ENCODE data around the gene BCAS3. TPM values are rescaled to one million over a fixed set of nuclear protein-coding genes. Genes with fewer than 3 reads are reported as not detected.
A peak's percentile ranks its signal among the peaks of the same experiment; 100 is the strongest.

BCAS3 gene
- total RNA-seq, 2 donors from 2014 or later: 28.0 to 37.7 TPM

DNA sequence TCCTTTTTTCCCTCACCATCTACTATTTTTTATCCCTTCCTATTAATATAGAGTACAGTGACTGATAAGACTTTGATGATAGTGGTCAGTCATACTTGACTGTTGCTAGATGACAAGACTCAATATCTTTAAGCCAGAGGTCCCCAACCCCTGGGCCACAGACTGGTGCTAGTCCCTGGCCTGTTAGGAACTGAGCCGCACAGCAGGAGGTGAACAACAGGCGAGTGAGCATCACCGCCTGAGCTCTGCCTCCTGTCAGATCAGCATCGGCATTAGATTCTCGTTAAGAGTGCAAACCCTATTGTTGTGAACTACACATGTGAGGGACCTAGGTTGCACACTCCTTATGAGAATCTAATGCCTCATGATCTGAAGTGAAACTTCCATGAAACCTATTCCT lies 341.3 kb downstream of the BCAS3 start:
- Mint-ChIP-seq H3K27ac (no peak overlapping the region), H3K4me1 (peaks cover 16% of the 10 kb centered on the region), H3K27me3 (ENCODE audit: insufficient read depth) (peaks cover 71% of the 10 kb centered on the region), H3K9me3 (no peaks in the 10 kb centered on the region), H3K36me3 (ENCODE audit: low read depth) (peaks cover 3% of the 10 kb centered on the region), H3K4me3 (no peak overlapping the region)
- peak; percentile 68 for DNase-seq
- 86% methylated on average over 4 to 5 of the region's 5 CpGs for WGBS, 2 experiments (ENCODE audit: insufficient coverage in 1 of 2, insufficient read length in 1 of 2)
- Histone ChIP-seq H3K36me3 (ENCODE audit: control insufficient read depth, insufficient read depth, low read length) (no peaks in the 10 kb centered on the region), H3K4me1 (ENCODE audit: control insufficient read depth, insufficient read depth, low read length) (no peaks in the 10 kb centered on the region), H3K27ac (ENCODE audit: low read depth, low read length) (no peak overlapping the region), H3K9ac (ENCODE audit: extremely low read depth, low read length, poor library complexity, severe bottlenecking) (no peak overlapping the region), H3K27me3 (ENCODE audit: control insufficient read depth, insufficient read depth, low read length, poor library complexity, severe bottlenecking) (peaks cover 63% of the 10 kb centered on the region), H3K4me3 (ENCODE audit: low read length) (no peak overlapping the region), H3K9me3 (ENCODE audit: control insufficient read depth, low read length) (no peaks in the 10 kb centered on the region)
- TF ChIP-seq, protein P1, sequence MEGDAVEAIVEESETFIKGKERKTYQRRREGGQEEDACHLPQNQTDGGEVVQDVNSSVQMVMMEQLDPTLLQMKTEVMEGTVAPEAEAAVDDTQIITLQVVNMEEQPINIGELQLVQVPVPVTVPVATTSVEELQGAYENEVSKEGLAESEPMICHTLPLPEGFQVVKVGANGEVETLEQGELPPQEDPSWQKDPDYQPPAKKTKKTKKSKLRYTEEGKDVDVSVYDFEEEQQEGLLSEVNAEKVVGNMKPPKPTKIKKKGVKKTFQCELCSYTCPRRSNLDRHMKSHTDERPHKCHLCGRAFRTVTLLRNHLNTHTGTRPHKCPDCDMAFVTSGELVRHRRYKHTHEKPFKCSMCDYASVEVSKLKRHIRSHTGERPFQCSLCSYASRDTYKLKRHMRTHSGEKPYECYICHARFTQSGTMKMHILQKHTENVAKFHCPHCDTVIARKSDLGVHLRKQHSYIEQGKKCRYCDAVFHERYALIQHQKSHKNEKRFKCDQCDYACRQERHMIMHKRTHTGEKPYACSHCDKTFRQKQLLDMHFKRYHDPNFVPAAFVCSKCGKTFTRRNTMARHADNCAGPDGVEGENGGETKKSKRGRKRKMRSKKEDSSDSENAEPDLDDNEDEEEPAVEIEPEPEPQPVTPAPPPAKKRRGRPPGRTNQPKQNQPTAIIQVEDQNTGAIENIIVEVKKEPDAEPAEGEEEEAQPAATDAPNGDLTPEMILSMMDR (conservative IDR thresholded peaks at IDR 0.05): no peak

DNA sequence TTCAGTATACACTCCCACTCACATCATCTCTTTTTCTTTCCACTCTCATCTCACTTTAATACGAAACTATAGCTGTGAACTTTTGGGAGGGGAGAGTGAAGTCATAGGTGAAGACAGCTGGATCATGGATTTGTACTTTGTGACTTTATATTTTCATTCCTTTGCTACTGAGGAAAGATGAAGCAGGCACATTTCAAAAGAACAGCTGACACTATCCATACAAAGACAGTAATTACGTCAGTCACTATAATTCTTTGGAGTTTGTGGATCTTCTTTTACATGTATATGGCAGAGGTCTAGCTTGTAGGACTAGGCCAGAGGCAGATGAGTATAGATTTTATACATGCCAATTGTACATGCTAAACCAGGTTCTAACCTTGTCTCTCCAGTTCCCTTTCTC lies 346.3 kb downstream of the BCAS3 start:
- no peaks in the 10 kb centered on the region for H3K36me3 Mint-ChIP-seq (ENCODE audit: low read depth)
- Histone ChIP-seq H3K4me1 (ENCODE audit: control insufficient read depth, insufficient read depth, low read length) (no peaks in the 10 kb centered on the region), H3K27me3 (ENCODE audit: control insufficient read depth, insufficient read depth, low read length, poor library complexity, severe bottlenecking) (peaks cover 20% of the 10 kb centered on the region), H3K27ac (ENCODE audit: low read depth, low read length) (no peak overlapping the region), H3K9me3 (ENCODE audit: control insufficient read depth, low read length) (no peaks in the 10 kb centered on the region), H3K9ac (ENCODE audit: extremely low read depth, low read length, poor library complexity, severe bottlenecking) (no peak overlapping the region), H3K4me3 (ENCODE audit: low read length) (no peak overlapping the region), H3K36me3 (ENCODE audit: control insufficient read depth, insufficient read depth, low read length) (no peaks in the 10 kb centered on the region)
- peaks cover 24% of the 10 kb centered on the region for H3K27me3 Mint-ChIP-seq (ENCODE audit: insufficient read depth)
- peaks cover 8% of the 10 kb centered on the region for H3K4me1 Mint-ChIP-seq
- TF ChIP-seq, protein P1 (conservative IDR thresholded peaks at IDR 0.05): no peak
- H3K27ac Mint-ChIP-seq: no peak overlapping the region
- 100% methylated on average over 1 of the region's 2 CpGs; no CpG with 5 or more reads in 1 of the 2 experiments for WGBS, 2 experiments (ENCODE audit: insufficient coverage in 1 of 2, insufficient read length in 1 of 2)
- DNase-seq: no peak
- H3K4me3 Mint-ChIP-seq: no peak overlapping the region
- H3K9me3 Mint-ChIP-seq: no peaks in the 10 kb centered on the region

DNA sequence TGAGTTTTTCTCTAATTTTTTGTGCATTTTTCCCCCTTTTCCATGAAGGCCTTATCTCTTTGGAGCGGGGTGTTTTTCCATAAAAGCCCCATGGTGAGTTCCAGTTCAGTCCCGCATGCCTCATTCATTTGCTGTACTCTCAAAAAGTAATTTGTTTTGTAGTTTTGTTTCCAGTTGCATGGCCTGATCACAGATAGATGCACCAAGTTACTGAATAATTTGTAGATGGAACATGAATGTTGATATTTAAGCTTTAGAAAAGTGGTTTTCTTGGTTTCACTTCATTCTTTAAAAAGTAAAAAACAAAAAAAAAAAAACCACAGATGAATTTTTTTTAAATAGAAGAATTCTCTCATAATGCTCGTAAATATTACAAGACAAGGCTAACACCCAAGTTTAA lies 349.2 kb downstream of the BCAS3 start:
- H3K4me3 Mint-ChIP-seq: no peak overlapping the region
- Histone ChIP-seq H3K9ac (ENCODE audit: extremely low read depth, low read length, poor library complexity, severe bottlenecking) (no peak overlapping the region), H3K27me3 (ENCODE audit: control insufficient read depth, insufficient read depth, low read length, poor library complexity, severe bottlenecking) (peaks cover 11% of the 10 kb centered on the region), H3K9me3 (ENCODE audit: control insufficient read depth, low read length) (no peaks in the 10 kb centered on the region), H3K4me1 (ENCODE audit: control insufficient read depth, insufficient read depth, low read length) (no peaks in the 10 kb centered on the region), H3K4me3 (ENCODE audit: low read length) (no peak overlapping the region), H3K36me3 (ENCODE audit: control insufficient read depth, insufficient read depth, low read length) (no peaks in the 10 kb centered on the region), H3K27ac (ENCODE audit: low read depth, low read length) (no peak overlapping the region)
- H3K9me3 Mint-ChIP-seq: no peaks in the 10 kb centered on the region
- H3K4me1 Mint-ChIP-seq: no peaks in the 10 kb centered on the region
- H3K27me3 Mint-ChIP-seq (ENCODE audit: insufficient read depth): peaks cover 18% of the 10 kb centered on the region
- H3K36me3 Mint-ChIP-seq (ENCODE audit: low read depth): no peaks in the 10 kb centered on the region
- DNase-seq: no peak
- WGBS, 2 experiments (ENCODE audit: insufficient coverage in 1 of 2, insufficient read length in 1 of 2): 98 to 100% methylated on average over 1 to 2 of the region's 3 CpGs
- TF ChIP-seq, protein P1 (conservative IDR thresholded peaks at IDR 0.05): no peak
- H3K27ac Mint-ChIP-seq: no peak overlapping the region
